GM19240 (cell line): ENCODE results near the gene MINDY4B.

Experiments used
- DNase-seq: peaks from one replicate; pipeline ENCODE4 v3.0.0; 2011; ENCODE audit warnings: low spot score; ENCODE audit not compliant: insufficient read length

The MINDY4B gene

DNA sequence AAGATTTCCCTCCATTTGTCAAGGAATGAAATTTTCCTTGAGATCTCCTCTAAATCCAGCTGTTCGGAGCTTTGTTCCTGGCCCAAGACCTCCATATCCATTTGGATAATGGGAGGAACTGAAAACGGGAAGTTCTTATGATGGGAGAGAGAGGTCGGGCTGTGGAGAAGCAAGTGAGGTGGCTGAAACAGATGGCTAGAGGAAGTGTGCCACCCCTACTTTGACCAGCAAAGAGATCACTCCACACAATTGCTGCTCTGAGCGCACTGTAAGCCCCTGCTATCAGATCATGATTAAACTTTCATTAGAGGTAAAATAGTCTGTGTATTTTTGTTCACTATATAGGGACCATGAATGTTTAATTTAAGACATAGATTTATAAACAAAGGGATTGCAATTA is at the start of gene MINDY4B:
Gene MINDY4B (minus strand): TSS at position 101 of the 400 bp plus-strand sequence. CDS start 0 bp downstream, at position 101.
- DNase-seq, result no peak

DNA sequence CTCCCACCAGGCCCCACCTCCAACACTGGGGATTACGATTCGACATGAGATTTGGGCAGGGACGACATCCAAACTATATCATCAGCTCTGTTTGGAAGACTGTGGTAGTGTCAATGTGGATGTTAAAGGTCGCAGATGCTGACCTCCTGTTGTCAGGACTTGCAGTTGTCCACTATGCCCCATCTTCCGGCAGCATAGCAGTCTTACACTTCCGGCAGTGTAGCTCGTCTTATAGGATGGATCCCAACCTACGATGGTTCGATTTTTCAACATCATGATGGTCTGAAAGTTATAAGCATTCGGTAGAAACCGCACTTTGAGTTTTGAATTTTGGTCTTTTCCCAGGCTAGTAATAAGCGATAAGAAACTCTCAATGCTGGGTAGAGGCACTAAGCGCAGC is 46.7 kb upstream of the MINDY4B start:
- DNase-seq, result no peak

DNA sequence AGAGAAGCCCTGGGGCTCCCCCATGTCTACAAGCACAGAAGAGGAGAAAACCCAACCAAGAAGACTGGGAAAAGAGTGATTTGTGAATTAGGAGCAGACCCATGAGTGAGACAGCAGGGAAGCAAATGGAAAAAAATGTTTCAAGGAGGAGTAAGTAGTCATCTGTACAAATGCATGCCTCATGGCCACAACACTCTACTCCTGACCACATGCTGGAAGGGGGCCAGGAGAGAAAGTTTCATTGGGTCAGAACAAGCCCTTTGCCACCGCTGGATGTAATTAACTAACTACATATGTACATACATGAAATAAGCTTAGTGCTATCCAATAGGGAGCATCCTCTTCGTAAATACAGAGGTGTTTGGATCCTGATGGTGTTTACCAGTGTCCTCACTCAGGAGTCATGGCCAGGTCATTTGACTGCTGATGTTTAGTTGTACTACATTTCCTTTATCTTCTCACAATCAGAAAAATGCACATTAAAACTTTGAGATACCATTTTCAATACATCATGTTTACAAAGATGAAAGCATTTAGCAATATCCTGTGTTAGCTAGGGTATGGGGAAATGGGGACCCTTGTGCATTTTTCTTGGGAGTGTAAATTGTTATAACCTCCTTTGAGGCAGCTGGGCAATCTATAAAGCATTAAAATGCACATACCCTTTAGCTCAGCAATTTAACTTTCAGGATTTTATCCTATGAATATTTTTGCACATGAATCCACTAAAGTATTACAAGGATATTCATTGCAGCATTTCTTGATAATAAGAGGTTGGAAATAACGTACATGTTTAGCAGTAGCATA is 40.2 kb upstream of the MINDY4B start:
- DNase-seq, result no peak

DNA sequence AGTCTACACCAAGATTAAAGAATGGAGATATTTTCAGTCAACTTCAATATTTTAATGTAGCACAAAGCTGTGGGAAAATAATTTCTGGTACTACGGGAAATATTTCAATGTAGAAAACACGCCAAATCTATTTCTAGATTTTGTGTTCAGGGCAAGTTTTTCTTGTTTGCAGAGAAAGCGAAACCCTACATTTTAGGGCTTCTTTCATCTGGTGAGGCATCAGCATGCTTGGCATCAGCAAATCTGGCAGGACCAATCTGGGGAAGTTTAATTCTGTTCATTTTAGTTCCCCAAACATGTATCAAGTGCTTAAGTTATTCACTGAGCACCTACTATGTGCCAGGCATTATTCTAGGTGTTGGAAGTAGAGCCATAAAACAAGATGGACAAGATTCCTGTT is 37.0 kb upstream of the MINDY4B start:
- DNase-seq, result no peak

DNA sequence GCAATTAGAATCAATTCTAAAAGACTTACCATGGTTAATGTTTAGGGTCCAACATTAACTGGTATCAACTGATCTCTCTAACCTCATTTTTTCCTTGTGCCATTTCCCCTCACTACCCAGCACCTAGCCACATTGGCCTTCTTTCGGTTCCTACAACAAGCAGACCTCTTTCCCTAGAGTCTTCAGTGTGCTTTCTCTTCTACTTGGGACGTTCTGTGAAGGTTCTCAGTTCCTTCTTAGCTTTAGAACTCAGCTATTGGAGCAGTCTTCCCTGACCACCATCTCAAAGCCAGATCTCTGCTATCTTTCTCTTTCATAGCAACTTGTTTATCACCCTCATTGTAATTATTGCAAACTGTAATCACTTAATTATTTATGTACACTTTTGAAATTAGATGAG is 31.5 kb upstream of the MINDY4B start:
- no peak for DNase-seq

DNA sequence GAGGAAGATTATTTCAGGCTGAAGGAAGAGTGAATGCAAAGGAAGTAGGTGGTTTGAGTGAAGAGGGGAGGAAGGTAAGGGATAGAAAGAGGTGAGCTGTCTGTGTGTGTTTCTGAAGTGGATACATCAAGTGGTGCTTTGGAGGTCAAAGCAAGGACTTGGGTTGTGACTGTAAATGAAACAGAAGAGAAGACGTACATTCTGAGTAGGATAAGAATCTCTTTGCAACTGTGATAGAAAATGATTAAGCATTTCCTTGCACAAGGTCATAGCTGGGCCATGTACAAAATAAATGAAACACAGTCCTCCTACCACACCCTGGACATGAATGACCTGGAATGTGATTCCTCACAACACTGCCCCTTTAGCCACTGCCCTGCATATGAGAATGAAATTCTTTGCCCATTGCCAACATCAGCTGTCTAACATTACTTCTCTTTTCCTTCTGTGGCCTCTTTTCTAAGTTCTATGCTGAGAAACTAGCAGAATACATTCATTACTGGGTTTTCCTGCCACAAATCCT is 28.3 kb upstream of the MINDY4B start:
- DNase-seq, result no peak

DNA sequence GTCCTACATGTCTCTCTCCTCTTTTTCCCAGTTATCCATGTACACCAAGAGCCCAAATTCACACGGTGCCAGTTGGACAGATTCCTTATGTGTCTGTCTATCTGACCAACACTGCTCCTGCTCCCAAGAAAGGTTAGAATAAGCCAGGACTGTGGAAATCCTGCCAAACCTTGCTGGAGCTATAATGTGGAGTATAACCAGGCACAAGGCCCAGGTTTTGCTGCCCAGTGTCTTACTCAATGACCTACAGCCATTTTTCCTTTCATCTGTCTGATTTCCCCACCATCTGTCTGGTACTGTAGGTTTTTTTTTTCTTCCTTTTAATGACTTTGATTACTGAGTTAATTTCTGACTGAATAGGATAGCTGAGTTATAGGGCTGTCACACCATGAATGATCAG is 26.5 kb upstream of the MINDY4B start:
- DNase-seq, result no peak

DNA sequence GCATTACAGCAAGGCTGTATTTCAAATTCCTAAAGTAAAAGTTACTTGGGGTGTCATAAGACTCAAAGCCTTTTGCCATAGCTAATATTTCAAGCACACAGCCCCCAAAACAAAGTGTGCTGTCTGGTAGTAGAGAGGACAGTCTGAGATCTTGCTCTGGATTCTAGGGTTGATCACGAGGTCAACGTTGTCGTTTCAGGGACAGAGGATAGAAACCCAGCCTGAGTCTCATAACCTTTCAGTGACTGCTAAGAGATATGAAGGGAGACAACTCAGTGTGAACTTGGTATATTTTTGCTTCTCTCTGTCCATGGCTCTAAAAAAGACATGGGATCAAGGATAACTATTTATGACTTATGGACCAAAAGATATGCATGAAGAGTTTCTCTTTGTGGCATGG is 25.6 kb upstream of the MINDY4B start:
- DNase-seq, result no peak

DNA sequence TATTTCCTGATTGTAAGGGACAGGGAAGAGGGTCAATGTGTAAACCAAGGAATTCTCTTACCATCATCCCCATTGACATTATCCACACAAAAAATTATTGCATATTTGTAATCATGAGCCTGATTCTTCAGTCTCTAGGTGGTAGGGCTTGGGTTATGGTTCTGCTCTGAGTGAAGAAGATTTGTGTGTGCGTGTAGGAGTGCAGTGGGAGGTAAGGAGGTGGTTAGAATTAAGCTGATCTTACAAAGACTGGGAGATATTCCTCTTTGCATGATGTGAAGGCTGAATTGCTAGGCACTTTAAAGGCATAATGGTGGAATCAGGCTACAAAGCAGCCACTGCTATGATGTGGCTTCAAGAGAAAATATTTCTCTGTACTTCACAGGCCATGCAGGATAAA is 23.0 kb upstream of the MINDY4B start:
- no peak for DNase-seq

DNA sequence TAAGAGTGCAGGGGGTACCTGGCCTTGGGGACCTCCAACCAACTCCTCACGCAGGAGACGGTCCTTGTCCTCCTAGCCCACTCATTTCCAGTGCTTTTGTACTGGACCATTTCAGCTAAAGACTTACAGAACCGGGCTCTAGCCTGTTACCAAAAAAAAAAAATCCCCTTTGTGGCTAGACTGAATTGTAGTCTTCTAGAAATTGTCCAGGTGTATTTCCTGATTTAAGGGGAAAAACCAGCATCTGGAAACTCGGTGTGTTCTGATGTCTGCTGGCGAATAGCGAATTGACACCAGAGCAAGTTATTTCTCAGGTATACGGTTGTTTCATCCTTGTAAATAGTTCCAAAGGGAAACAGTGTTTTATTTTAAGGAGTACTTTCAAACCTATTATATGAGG is 21.1 kb upstream of the MINDY4B start:
- no peak for DNase-seq

DNA sequence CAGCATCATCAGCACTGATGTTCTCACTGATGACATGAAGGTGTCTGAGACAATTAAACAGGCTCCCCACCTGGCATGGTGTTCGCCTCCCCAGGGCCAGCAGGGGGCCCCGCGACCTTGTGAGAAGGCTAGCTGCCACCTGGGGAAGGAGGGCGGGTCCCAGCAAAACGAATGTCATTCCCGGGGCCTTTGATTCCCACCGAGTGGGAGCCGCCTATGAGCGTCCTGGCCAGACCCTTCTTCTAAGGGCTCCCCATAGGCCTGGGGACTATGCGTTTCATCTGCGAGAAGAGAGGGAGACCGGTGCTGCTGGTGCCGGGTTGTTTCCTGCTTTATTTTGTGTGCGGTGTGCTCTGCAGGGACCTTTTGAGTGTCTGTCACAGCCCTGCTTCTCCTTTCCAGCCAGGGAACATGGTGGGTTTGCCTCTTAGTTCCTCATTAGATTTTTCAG is 20.5 kb upstream of the MINDY4B start:
- DNase-seq, result peak; percentile 39

DNA sequence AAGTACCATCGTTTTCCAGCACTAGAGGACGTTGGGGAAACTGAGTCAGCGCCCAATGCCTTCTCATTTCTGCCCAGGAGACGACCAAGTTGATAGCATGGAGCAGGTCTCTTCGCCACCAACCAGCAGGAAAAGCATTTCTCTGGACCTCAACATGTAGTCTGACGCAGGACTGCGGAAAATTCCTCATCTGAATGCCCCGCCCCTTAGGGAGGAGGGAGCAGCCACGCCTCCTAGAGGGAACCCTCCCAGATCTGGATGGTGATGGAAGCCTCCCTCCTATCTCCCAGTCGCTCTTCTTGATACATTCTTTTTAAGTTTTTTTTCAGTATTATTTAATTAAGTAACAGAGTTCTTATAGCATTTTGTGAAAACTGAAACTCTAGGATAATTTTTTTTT is 17.4 kb upstream of the MINDY4B start:
- DNase-seq, result no peak

DNA sequence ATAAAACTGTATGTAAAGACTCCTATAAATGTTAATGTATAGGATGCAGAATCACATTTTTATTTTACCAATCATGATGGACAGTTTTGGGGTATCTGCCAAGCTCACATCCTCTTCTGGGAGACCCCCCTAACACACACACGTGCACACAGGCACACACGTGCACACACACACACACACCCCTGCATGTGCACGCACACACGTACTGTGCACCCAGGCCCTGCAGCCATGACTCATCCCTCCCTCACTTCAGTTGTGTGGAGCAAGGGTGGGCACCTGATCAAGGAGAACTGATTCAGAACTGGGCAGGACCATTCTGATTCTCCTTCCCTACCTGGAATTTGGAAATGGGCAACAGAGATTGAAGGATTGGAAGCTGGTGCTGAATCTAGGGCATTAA is 16.0 kb upstream of the MINDY4B start:
- DNase-seq, result no peak

DNA sequence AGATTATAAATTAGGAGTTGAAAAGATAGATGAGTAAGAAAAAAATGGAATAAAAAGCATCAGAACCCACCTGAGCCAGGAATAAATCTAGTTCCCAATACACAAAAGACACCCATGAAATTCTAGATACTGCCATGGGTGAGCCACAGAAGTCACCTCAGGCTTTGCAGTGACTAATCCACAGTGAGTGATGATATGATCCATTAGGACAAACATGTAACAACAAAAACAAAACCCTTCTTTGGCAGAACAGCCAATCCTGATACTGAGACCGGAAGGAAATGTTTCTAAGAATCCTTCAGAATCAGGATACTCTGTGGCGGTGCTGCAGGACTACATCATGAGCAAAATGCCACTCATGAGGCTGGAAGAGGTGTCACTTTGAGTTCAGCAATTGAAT is 15.0 kb upstream of the MINDY4B start:
- no peak for DNase-seq

DNA sequence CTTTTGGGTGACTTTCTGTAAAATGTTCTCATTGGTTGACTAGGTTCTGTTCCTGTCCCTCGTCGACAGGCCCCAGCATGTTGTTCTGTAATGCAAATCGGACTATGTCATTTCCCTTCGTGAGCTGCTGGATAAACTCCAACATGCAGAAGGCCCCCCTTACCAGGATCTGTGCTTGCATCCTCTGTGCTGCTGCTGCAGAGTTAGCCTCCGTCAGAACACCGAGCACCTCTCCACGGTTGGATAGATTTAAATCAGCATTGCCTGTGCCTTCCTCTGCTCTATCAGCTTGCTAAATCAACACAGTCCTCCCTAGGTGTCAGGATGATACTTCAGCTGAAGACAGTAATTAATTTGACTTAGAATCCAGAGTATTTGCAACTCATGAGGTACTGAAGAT is 12.7 kb upstream of the MINDY4B start:
- no peak for DNase-seq

DNA sequence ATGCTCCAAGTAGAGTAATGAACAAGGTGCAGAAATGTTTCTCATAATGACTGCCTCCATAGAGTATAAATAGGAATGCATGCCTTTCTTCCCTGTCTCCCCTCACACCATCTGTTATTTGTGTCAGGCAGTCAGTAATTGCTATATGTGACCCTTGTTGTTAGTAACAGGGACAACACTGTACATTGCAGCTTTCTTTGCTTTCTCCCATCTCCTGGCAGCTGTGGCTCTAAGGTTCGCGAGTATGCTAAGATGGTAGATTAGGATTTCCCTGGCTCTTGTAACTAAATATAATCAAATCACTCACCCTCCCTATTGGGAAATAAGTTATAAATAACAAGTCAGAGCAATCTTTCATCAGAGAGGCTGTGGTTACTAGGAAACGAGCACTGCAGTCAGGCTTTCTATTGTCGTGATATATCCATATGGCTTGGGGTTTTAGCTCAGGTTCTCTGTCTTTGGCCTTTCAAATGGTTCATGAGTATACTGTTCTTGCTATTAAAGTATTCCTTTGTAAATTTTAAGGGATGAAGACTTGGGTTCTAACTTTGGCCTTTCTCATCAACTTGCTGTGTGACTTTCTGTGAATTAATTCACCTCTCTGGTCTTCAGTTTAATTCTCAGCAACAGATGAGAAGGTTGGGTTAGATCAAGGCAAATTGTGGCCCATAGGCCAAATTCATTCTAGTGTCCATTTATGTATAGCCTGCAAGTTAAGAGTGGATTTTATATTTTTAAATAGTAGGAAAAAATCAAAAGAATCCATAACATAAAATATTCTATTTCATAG is 8.1 kb upstream of the MINDY4B start:
- DNase-seq, result no peak

DNA sequence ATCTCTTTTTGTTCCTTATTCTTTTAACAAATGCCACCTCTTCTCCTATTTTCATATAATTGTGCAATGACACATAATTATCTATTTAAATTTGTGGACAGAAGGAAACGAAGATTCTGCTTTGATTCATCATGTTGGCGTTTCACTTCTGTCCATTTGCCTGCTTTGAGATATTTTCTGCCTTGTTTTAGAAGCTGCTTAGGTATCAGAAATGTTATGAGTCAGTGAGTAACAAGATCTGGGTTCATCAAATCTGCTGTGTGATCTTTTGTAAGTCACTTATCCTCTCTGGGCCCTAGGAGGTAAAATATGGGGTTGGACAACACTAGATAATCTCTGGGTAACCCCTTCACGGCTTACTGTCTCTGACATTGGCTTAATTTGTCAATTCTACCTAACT is 7.3 kb upstream of the MINDY4B start:
- DNase-seq, result no peak

DNA sequence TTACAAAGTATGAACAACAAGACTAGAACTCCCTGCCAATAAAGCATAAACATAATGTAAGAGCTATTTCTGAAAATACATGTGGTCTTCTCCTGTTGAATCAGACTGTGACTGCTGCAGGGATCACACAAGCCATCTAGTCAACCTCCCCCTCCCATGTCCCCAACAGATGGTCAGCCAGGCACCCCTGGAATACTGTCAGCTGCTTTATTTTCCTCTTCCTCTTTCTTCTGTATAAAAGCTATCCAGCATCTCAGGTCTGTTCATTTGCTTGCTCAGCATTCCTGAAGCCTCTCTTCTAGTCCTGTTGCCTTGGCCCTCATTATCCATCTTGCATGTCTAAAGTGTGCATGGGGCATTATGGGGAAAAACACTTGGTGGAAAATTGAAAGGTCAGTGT is 6.5 kb upstream of the MINDY4B start:
- DNase-seq, result no peak

DNA sequence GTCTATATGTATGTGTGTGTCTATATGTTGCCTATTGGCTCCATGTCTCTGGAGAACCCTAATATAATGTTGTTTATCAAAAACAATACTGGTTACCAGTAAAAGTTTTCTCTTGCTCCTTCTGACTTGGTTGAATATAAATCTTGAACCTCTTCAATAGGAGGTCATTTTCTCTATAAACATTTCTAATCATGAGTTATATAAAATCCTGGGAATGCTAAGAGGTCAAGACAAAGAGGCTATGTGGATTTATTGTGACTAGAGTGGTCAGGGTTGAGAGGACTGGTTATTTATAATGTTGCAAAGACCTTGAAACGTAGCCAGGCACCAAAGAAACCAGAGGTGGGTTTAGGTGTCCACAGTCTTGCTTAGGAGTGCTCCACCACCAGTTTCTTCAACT is 1.2 kb upstream of the MINDY4B start:
- DNase-seq, result no peak

DNA sequence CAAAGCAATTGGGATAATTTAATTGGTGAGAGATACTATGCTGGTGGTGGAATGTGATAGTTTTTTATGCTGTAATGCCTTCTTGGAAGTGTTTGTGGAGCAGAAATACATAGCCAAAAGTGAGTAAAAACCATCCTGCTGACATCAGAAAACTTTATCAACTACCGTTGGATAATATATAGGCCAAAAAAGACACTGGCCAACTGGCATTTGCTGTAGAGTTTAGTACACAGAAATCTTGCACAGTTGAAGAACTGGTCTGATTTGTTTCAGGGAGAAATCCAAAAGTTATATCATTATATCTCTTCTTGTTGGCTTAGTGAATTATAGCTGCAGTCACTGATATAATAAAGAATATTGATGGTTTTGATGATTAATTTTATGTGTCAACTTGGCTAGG is 507 bp upstream of the MINDY4B start:
- no peak for DNase-seq

DNA sequence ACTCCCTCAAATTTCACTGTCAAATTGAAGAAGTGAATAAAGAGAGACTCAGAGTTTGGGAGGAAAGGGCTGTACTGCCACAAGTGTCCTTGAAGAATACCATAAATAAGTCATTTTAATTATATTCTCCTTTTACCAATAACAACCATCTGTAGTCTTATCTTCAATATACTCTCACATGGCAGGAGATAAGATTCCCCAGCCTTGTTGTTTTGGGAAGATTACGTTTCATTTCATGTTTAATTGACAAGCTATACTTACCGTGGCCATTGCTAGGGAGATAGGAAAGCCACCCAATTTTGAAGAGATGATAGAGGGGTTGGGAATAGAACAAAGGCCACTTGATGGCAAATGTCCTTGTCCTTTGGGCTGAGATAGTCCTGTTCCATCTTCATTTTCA is 2.3 kb downstream of the MINDY4B start:
- no peak for DNase-seq

DNA sequence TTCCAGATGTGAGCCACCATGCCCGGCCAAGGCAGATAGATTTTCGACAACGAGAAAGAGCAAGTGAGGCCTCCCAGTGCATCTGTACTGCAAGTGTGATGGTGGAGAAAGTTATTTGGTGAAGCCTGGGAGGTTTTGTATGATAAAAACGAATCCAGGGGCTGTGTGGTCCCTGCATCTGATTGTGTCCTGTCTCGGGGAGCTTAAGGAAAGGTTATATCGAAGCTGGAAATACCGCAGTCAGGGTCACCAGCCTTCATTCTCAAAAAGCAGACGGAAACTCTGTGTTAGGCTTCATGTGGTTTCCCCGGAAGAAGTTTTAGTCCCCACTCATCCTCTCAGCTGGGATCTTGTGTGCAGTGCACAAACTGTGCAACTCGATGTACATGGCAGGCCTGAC is 3.4 kb downstream of the MINDY4B start:
- no peak for DNase-seq

DNA sequence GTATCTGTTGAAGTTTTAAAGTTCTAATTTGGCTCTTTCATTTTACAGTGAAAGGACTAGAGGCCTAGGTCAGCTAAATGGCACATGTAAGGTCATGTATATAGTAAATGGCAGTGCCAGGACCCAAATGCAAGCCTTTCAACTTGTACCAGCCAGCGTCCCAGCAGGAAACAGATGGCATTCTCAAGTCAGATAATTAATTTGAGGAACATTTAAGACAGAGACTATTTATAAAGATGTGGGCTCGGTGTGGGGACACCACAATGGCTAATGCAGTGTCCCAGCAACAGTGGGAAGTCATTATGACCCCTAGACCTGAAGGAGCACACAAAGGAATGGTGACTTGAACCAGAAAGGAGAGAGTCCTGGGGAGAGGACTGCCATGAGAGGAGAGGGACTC is 6.1 kb downstream of the MINDY4B start:
- no peak for DNase-seq
